Body of pancreas (tissue), 4 donors: Measurements from ENCODE around the gene BPIFB4. TPM values are rescaled to one million over a fixed set of nuclear protein-coding genes. Genes with fewer than 3 reads are reported as not detected.

Experiments used
- ATAC-seq: fragments of 150-250 bp; one replicate; pipeline ENCODE4 v1.9.1; 2016
- DNase-seq, 4 donors: peaks; one replicate each; pipeline ENCODE4 v3.0.0-alpha.2; 2019
- H3K27ac ChIP-seq, 4 donors: fragments of 200-600 bp; sonication (generic); 1 replicate in 3 of 4; 2 replicates in 1 of 4; pipeline versions ENCODE4 v1.5.1 to v1.6.1; 2016 to 2019; ENCODE audit warnings: mild to moderate bottlenecking in 1 of 4, mixed read lengths in 1 of 4, moderate library complexity in 1 of 4
- H3K27me3 ChIP-seq, 2 donors: fragments of 200-600 bp; sonication (generic); one replicate each; pipeline ENCODE4 v1.6.0; 2016; ENCODE audit warnings: mild to moderate bottlenecking in 1 of 2
- H3K36me3 ChIP-seq, 2 donors: fragments of 200-600 bp; sonication (generic); replicated peaks in 1 of 2; 2 replicates each; pipeline ENCODE4 v1.5.1; 2016; ENCODE audit warnings: low read depth in 2 of 2; ENCODE audit not compliant: insufficient read depth in 1 of 2
- H3K4me1 ChIP-seq: fragments of 200-600 bp; sonication (generic); one replicate; pipeline ENCODE4 v1.6.0; 2016
- H3K4me3 ChIP-seq, 2 donors: fragments of 200-600 bp; sonication (generic); 1 replicate in 1 of 2; 2 replicates in 1 of 2; pipeline ENCODE4 v1.5.1; 2016 to 2019
- H3K9me3 ChIP-seq, 3 donors: fragments of 200-600 bp; sonication (generic); 1 replicate in 2 of 3; 2 replicates in 1 of 3; pipeline ENCODE4 v1.5.1; 2016
- POLR2A ChIP-seq, 3 donors: fragments of 450-650 bp; IDR thresholded peaks; one replicate each; pipeline ENCODE4 v1.6.1; 2016; ENCODE audit warnings: antibody characterized with exemption in 3 of 3, mild to moderate bottlenecking in 2 of 3
- whole genome bisulfite sequencing, 2 donors: methylation state at CpG; one replicate each; pipeline ENCODE4 v1.1.5; 2017; 5-methylcytosine and 5-hydroxymethylcytosine counted together
- intact Hi-C: fragments of 100-400 bp; cut with DNase I; formaldehyde crosslinking; loops from one replicate; pipeline ENCODE4 v1.15.1; 2023
- total RNA-seq, 2 donors: library from RNA; depleted of rRNA; stranded (reverse); fragments of >200 nt; gene quantifications; one replicate each; pipeline ENCODE4 v1.1.0, GENCODE V29; 2016
- TF ChIP-seq, protein P1 (sequence below), 7 experiments: fragments of 450-650 bp in 4 of 7; fragments of 200-600 bp in 3 of 7; sonication (generic) in 3 of 7; IDR thresholded peaks; one replicate each; pipeline ENCODE4 v1.5.1; 2016 to 2019; ENCODE audit warnings: antibody characterized with exemption in 7 of 7

BPIFB4 gene
- total RNA-seq, 2 donors from 2014 or later = not detected

DNA sequence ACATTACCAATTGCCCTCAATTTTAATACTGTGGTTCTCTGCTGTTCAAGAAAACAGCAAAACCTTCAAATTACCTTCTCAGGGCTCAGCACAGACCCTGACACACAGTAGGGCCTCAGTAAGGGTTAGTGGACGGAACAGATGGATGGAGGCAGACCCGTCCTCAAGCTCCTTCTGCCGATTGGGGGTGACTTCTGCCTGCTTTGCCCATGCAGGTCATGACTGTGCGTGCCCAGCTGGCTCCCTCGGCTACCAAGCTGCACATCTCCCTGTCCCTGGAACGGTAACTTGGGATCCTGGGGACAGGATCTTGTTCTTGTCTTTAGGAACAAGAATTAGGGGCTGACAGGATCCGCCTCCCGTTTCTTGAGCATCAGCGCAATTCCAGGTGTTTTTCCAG lies 9.8 kb upstream of the BPIFB4 start:
- WGBS, 2 donors = 65 to 72% methylated on average over 9 of the region's 9 CpGs
- TF ChIP-seq, protein P1, sequence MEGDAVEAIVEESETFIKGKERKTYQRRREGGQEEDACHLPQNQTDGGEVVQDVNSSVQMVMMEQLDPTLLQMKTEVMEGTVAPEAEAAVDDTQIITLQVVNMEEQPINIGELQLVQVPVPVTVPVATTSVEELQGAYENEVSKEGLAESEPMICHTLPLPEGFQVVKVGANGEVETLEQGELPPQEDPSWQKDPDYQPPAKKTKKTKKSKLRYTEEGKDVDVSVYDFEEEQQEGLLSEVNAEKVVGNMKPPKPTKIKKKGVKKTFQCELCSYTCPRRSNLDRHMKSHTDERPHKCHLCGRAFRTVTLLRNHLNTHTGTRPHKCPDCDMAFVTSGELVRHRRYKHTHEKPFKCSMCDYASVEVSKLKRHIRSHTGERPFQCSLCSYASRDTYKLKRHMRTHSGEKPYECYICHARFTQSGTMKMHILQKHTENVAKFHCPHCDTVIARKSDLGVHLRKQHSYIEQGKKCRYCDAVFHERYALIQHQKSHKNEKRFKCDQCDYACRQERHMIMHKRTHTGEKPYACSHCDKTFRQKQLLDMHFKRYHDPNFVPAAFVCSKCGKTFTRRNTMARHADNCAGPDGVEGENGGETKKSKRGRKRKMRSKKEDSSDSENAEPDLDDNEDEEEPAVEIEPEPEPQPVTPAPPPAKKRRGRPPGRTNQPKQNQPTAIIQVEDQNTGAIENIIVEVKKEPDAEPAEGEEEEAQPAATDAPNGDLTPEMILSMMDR (IDR thresholded peaks at IDR 0.05) = no peak
- no peak for TF ChIP-seq POLR2A (IDR thresholded peaks at IDR 0.05)
- intact Hi-C loops = no loop called here
- H3K9me3 ChIP-seq = no peaks in the 10 kb centered on the region
- H3K36me3 ChIP-seq = no peaks in the 10 kb centered on the region
- no peak for DNase-seq
- no peak overlapping the region for H3K4me3 ChIP-seq
- H3K27me3 ChIP-seq = no peaks in the 10 kb centered on the region
- no peak for ATAC-seq
- H3K4me1 ChIP-seq = no peaks in the 10 kb centered on the region
- H3K27ac ChIP-seq = no peak overlapping the region

DNA sequence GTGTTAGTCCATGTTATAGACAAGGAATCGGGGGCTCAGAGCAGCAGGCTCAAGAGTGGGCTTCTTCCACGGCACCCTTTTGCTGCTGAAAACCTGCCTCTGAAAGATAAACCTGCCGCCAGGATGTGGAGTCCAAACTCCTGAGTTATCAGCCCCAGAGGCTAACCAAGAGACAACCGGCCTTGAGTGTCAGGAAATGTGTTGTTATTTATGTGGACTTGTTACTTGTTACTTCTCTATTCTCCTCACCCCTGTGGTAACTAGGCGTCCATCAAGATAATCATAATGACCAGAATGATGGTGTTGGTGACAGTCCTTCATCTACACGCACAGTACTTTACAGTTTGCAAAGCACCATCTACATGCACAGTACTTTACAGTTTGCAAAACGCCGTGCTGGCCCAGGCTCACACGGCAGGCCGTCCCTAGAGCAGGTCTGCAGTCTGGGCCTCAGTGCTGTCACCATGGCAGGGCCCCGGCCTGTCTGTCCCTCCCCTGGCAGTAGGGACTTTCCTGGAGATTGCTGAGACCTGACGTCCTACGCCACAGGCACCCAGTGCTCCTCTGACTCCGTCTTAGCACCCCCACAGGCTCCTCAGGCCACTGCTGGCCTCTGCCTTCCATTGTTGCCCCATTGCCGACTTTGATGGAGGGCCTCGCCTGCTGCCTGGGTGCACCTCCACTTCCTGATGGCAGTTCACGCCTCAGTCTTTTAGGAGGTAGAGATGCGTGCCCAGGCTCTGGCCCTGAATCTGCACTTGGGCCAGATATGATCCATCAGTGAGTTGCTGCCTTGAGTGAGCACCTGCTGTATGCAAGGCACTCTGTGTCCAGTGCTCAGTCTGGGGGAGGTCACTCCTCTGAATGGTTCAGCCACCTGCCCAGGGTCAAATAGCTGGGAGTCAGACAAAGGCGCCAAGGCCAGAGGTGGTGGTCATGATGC lies 9.1 kb upstream of the BPIFB4 start:
- Histone ChIP-seq H3K36me3 (no peaks in the 10 kb centered on the region), H3K9me3 (no peaks in the 10 kb centered on the region), H3K27ac (no peak overlapping the region), H3K4me1 (no peaks in the 10 kb centered on the region), H3K4me3 (no peak overlapping the region), H3K27me3 (no peaks in the 10 kb centered on the region)
- DNase-seq (no peak), ATAC-seq (no peak)
- TF ChIP-seq, protein P1 (IDR thresholded peaks at IDR 0.05) = no peak
- no peak for TF ChIP-seq POLR2A (IDR thresholded peaks at IDR 0.05)
- WGBS, 2 donors = 64 to 82% methylated on average over 14 to 19 of the region's 19 CpGs
- intact Hi-C loops = no loop called here

DNA sequence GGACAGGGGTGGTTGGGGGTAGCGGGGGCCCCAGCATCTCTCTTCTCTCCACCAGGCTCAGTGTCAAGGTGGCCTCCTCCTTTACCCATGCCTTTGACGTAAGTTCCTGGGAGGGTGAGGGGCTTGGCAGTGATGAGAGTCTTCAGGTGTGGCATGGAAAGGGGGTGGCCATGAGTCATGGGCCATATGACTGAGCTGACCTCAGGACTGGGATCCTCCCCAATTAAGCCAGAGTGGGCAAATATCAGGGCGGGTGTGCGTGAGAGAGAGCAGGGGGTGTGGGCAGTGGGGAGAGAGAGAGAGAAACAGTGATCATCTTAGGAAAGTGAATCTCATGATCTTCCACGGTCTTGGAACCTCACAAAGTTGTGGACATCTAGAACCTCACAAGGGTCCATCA lies 8.2 kb upstream of the BPIFB4 start:
- no peak overlapping the region for H3K27ac ChIP-seq
- DNase-seq = no peak
- intact Hi-C loops = no loop called here
- no peaks in the 10 kb centered on the region for H3K4me1 ChIP-seq
- 78 to 81% methylated on average over 5 of the region's 5 CpGs for WGBS, 2 donors
- no peak for TF ChIP-seq POLR2A (IDR thresholded peaks at IDR 0.05)
- TF ChIP-seq, protein P1 (IDR thresholded peaks at IDR 0.05) = no peak
- H3K9me3 ChIP-seq = no peaks in the 10 kb centered on the region
- no peaks in the 10 kb centered on the region for H3K27me3 ChIP-seq
- ATAC-seq = no peak
- H3K4me3 ChIP-seq = no peak overlapping the region
- H3K36me3 ChIP-seq = no peaks in the 10 kb centered on the region

DNA sequence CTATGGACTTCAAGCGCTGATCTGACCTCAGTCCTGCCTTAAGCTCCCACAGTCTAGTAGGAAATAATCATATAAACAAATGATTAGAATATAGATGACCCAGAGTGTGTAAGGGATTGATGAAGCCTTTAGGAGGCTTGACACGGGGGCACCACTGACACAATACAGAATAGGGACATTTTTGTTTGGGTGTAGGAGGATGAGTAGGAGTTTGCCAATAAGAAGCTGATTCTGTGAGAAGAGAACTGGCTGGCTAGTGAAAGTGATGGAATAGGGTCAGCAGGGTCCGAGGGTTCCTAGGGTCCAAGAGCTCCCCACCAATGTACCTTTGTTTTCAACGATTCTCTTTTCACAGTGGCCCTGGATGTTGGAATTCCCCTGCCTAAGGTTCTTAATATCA lies 7.1 kb upstream of the BPIFB4 start:
- intact Hi-C loops = no loop called here
- H3K4me1 ChIP-seq = no peaks in the 10 kb centered on the region

More for the DNA sequence above, 7.1 kb upstream of the BPIFB4 start:
- Histone ChIP-seq H3K27me3 (no peaks in the 10 kb centered on the region), H3K27ac (no peak overlapping the region), H3K36me3 (no peaks in the 10 kb centered on the region), H3K9me3 (no peaks in the 10 kb centered on the region), H3K4me3 (no peak overlapping the region)
- ATAC-seq (no peak), DNase-seq (no peak)
- WGBS, 2 donors = 68 to 71% methylated on average over 4 of the region's 4 CpGs
- no peak for TF ChIP-seq POLR2A (IDR thresholded peaks at IDR 0.05)
- TF ChIP-seq, protein P1 (IDR thresholded peaks at IDR 0.05) = no peak
